ENCODE measurements around the gene PALM.
A peak's percentile ranks its signal among the peaks of the same experiment; 100 is the strongest.

The PALM gene

DNA sequence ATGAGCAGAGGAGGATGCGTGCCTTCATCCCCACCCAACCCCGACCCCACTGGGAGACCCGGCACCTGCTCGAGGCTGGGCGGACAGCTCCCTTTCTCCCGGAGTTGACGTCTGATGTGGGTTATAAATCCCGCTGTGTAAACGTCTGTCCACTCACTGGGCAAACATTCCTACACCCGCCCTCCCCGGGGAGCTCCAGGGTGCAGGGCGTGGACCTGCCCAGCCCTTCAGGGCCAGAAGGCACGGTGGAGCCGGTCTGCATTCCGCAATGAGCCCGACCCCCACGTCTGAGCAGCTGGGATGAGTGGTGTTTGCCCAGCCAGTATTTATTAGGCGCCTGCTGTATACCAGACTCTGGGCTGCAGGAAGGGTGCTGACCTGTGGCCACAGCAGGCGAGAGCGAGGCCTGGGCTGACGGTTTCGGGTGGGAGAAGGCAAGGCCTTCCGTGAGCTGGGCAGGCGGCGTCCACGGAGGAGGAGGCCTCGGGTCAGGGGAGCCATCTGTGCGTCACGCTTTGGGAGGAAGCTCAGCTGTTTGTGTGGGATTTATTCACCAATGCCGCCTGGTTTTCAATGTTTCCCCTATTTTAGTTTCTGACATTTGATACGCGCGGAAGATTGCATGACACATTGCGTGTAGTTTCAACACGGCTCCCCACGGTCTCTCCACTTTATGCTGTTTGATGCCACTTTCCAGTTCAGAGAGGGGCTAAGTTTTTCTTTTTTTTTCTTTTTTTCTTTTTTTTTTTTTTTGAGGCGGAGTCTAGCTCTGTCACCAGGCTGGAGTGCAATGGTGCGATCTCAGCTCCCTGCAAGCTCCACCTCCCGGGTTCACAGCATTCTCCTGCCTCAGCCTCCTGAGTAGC, 44.1 kb downstream of the PALM start:
- DNase-seq (ENCODE audit: low read depth in 2 of 2): no peak

DNA sequence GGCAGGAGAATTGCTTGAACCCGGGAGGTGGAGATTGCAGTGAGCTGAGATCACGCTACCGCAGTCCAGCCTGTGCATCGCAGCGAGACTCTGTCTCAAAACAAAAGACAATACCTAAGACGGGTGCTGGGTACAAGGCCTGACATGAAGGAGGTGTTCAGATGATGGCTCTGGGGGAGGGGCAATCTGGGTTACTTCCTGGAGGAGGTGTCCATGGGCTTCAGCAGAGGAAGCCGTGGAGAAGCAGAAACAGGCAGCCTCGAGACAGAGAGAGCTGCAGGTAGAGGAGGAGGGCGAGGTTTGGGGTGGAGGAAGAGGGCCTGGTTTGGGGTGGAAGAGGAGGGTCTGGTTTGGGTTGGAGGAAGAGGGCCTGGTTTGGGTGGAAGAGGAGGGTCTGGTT, 45.8 kb downstream of the PALM start:
- DNase-seq (ENCODE audit: low read depth in 2 of 2): no peak

DNA sequence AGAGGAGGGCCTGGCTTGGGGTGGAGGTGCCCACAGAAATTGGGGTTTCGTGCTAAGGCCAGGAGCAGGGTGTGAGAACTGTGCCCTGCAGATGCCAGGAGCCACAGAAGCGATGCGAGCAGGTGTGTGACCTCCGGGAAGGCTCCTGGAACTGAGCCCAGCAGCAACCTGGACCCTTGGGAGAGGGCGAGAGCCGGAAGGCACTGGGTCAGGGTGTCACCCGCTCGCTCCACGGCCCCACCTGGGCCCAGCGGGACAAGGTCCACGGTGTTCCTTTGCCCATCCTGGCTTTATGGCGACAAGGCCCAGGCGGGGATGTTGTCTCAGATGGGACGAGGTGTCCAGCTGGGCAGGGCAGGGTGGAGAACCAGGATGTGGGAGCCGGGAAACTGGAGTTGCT, 46.3 kb downstream of the PALM start:
- DNase-seq (ENCODE audit: low read depth in 2 of 2): no peak

DNA sequence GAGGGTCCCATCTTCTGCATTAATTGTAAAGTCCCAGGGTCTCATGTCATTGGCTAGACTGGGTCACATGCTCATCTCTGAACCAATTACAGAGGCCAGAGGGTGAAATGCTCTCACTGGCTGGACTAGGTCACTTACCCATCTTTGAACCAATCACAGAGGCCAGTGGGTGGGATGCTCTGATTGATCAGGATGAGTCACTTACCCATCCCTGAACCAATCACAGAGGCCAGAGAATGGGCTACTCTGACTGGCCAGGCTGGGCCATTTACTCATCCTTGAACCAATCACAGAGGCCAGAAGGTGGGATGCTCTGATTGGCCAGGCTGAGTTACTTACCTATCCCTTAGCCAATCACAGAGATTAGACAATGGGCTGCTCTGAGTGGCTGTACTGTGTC, 47.5 kb downstream of the PALM start:
- peak in 1 of 2 donors; percentile 17 for DNase-seq (ENCODE audit: low read depth in 2 of 2)

DNA sequence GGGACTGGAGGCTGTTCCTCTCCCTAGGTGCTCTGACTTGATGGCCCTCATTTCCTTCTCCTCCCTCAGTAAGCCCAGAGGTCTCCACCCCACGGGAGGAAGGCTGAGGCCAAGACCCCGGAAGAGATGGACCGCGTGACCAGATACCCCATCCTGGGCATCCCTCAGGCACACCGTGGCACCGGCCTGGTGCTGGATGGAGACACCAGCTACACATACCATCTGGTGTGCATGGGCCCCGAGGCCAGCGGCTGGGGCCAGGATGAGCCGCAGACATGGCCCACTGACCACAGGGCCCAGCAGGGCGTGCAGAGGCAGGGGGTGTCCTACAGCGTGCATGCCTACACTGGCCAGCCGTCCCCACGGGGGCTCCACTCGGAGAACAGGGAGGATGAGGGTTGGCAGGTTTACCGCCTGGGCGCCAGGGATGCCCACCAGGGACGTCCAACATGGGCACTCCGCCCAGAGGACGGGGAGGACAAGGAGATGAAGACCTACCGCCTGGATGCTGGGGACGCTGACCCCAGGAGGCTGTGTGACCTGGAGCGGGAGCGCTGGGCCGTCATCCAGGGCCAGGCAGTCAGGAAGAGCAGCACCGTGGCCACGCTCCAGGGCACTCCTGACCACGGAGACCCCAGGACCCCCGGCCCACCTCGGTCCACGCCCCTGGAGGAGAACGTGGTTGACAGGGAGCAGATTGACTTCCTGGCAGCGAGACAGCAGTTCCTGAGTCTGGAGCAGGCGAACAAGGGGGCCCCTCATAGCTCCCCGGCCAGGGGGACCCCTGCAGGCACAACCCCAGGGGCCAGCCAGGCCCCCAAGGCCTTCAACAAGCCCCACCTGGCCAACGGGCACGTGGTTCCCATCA, 48.3 kb downstream of the PALM start:
- DNase-seq (ENCODE audit: low read depth in 2 of 2): no peak

DNA sequence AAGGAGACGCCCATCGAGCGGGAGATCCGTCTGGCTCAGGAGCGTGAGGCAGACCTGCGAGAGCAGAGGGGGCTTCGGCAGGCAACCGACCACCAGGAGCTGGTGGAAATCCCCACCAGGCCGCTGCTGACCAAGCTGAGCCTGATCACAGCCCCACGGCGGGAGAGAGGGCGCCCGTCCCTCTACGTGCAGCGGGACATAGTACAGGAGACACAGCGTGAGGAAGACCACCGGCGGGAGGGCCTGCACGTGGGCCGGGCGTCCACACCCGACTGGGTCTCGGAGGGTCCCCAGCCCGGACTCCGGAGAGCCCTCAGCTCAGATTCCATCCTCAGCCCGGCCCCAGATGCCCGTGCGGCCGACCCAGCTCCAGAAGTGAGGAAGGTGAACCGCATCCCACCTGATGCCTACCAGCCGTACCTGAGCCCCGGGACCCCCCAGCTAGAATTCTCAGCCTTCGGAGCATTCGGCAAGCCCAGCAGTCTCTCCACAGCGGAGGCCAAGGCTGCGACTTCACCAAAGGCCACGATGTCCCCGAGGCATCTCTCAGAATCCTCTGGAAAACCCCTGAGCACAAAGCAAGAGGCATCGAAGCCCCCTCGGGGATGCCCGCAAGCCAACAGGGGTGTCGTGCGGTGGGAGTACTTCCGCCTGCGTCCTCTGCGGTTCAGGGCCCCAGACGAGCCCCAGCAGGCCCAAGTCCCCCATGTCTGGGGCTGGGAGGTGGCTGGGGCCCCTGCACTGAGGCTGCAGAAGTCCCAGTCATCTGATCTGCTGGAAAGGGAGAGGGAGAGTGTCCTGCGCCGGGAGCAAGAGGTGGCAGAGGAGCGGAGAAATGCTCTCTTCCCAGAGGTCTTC, 49.3 kb downstream of the PALM start:
- no peak for DNase-seq (ENCODE audit: low read depth in 2 of 2)

DNA sequence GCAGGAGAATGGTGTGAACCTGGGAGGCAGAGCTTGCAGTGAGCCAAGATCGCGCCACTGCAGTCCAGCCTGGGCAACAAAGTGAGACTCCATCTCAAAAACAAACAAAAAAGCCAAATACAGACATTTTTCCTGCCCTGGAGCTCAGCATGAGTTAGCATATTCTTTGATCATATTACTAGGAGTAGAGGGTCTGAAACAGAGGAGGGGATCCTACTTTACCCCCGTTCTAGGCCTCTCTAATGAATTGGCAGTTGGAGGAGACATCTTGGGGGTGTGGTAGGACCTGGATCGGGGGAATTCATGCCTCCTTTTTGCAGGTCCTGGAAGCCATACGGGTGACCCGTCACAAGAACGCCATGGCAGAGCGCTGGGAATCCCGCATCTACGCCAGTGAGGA, 54.4 kb downstream of the PALM start:
- no peak for DNase-seq (ENCODE audit: low read depth in 2 of 2)

DNA sequence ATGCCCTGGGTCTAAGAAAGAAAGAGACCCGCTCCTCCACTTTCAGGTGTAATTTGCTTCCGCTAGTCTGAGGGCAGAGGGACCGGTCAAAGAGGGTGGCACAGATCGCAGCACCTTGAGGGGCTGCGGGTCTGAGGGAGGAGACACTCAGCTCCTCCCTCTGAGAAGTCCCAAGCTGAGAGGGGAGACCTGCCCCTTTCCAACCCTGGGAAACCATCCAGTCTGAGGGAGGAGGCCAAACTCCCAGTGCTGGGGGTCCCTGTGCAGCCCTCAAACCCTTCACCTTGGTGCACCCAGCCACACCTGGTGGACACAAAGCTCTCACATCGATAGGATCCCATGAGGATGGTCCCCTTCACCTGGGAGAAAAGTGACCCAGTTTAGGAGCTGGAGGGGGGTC, 55.1 kb downstream of the PALM start:
- no peak for DNase-seq (ENCODE audit: low read depth in 2 of 2)

DNA sequence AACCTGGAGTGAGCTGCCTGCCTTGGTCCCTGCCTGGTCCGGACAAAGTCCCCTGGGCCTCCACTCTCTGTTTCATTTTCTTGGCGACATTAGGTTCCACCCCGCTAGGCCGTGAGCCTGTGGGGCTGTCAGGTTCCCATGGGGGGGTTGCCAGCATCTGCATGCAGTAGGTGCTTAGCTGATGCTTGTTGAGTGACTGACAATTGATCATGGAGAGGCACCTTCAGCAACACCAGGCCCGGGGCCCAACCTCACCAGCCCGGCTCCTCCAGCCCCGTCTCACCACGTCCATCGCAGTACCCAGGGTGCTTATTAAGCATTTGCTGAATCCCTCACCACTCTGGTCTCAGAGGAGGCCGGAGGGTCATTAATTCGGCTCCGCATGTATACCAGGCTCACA, 55.6 kb downstream of the PALM start:
- no peak for DNase-seq (ENCODE audit: low read depth in 2 of 2)

DNA sequence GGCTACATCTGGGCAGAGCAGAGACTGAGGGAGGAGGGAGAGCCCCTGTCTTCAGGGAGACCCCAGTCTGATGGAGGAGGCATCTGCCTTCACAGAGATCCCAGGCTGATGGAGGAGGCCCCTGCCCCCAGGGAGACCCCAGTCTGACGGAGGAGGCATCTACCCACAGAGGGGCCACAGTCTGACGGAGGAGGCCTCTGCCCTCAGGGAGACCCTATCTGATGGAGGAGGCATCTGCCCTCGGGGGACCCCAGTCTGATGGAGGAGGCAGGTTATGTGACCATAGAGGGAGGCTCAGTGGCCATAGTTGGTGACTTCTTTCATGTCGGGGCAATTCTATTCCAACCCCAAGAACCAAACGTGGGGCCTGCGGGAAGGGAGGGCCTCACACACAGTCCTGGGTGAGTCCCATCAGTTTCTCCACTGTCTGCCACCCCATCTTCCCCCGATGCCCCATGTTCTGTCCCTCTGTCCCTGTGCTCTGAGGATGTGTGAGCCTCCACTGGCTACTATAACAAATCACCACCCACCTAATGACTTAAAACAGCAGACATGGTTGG, 56.5 kb downstream of the PALM start:
- DNase-seq (ENCODE audit: low read depth in 2 of 2): no peak

DNA sequence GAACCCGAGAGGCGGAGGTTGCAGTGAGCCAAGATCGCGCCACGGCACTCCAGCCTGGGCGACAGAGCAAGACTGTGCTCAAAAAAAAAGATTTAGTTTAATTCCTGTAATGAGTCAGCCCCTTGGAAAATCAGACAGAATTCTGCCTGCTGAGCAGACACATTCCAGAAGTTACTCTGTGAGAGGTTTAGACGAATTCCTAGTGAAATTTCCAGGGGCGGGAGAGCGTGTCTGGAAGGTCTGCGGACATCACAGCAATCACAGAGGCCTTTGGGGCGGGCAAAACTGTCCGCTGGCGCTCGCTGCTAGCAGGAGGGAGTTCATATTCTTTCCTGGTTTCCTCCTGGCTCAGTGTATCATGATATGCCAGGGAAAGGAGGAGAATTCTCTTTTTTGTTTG, 59.7 kb downstream of the PALM start:
- no peak for DNase-seq (ENCODE audit: low read depth in 2 of 2)

DNA sequence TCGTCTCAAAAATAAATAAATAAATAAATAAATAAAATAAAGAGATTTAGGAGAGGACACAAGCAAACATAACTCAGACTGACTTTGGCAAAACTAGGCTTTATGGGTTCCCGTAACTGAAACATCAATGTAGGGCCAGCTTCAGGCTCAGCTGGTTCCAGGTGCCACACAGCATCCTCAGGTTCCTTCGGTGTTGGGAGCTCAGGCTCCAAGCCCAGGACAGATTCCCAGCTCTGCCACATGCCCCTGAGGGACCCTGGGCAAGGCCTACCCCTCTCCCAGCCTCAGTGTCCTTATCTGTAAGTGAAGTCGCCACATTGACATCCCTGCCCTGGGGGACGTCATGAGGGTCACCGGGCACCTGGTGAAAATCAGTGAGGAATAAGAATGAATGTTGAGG, 60.9 kb downstream of the PALM start:
- no peak for DNase-seq (ENCODE audit: low read depth in 2 of 2)

DNA sequence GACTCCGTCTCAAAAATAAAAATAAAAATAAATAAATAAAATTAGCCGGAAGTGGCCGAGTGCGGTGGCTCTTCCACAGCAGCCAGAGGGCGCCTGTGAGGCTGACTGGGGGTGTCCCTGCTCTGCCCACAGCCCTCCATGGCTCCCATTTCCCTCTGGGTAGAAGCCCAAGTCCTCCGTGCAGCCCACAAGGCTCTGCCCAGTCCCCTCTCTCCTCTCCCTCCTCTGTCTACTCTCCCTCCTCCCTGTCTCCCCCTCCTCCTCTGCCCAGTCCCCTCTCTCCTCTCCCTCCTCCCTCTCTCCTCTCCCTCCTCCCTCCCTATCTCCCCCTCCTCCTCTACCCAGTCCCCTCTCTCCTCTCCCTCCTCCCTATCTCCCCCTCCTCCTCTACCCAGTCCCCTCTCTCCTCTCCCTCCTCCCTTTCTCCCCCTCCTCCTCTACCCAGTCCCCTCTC, 62.6 kb downstream of the PALM start:
- DNase-seq (ENCODE audit: low read depth in 2 of 2): peak; percentile 11 to 14

DNA sequence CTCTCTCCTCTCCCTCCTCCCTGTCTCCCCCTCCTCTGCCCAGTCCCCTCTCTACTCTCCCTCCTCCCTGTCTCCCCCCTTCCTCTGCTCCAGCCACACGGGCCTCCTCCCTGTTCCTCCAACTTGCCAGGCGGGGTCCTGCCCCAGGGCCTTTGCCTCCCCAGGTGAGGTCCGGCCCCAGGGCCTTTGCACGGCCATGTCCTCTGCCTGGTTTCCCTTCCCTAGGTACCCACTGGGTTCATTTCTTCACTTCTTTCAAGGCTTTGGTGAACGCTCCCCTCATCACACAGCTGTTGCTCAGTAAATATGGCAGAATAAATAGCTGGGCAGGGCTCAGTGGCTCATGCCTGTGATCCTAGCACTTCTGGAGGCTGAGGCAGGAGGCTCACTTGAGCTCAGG, 63.3 kb downstream of the PALM start:
- DNase-seq (ENCODE audit: low read depth in 2 of 2): no peak

DNA sequence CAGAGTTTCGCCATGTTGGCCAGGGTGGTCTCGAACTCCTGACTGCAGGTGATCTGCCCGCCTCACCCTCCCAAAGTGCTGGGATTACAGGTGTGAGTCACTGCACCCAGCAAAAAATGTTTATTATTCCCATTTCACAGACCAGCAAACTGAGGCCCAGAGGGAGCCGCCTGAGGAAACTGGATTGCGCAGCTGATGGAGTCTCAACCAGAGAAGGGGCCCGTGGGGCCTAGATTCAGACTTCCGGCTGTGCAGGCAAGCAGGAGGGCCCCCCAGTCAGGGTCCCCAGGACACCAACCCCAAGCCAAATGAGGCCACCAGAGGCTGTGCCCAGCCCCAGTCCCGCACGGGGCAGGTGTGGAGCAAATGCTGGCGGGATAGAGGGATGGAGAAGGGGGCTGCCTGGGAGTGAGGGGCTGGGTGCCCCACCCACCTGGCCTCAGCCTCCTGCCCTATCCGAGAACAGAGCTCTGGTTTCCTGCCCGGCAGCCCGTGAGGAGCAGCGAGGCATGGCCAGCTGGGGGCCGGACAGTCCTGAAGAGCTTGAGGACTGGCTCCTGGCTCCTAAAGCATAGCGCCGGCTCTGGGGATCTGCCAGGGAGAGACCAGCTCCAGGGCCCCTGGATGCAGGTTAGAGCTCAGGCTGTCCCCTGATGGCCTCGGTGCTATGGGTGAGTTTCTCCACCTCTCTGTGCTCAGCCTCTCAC, 64.1 kb downstream of the PALM start:
- DNase-seq (ENCODE audit: low read depth in 2 of 2): no peak

DNA sequence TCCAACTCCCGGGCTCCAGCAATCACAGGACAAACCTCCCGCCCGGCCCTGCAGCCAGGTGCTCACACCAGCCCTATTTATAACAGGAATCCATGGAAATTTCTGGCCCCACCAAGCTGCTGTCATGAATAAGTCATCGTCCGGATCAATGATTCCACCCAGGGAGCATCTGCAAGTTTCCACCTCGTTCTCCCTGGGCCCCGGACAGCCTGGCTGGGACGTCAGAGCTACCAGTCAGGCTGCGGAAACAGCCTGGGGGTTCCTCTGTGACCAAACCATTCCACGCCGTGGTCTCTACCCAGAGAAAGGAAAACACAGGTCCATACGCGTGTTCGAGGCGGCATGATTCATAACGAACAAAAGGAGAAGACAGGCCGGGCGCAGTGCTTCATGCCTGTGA, 67.8 kb downstream of the PALM start:
- DNase-seq (ENCODE audit: low read depth in 2 of 2): no peak

DNA sequence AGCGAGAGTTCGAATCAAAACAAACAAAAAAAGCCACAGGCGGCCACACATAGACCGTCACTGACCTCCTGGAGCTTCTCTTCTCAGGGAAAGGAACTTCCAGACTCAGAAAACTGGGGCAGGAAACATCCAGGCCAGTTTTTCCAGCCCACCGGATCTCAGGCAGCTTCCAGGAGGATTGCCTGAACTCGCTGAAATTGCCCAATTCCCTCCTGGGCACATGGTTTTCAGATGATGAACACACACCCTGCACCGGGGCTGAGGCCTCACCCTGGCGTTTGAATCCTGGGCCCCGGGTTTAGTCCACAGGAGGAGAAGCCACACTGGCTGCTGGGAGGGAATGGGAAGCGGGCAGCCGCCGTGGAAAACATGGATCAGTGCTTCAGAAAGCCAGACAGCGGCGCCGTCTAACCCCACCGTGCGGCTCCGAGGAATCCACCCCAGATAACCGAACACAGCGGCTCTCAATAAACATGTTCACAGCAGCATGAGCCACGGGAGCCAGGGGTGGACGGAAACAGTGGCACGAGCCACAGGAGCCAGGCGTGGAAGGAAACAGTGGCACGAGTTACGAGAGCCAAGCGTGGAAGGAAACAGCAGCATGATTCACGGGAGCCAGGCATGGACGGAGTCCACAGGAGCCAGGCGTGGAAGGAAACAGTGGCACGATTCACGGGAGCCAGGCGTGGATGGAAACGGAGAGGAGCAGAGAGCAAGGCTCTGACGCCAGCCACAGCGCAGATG, 70.3 kb downstream of the PALM start:
- no peak for DNase-seq (ENCODE audit: low read depth in 2 of 2)

DNA sequence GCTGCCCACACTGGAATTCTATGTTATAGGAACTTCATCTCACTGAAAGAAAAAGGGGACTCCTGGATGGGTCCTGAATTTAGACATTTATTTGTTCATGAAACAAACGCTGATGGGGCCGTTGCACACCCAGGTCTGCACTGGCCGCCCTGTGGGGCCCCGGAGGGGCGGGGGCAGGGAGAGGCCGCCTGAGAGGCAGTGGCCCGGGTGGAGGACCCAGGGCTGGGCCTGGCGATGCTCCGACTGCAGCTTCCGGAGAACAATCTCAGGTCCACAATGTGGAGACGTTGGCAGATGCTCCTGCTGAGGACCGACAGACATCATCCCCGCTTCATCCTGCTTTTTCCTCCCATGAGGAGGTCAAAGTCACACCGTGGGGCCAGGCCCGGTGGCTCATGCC, 72.2 kb downstream of the PALM start:
- no peak for DNase-seq (ENCODE audit: low read depth in 2 of 2)

DNA sequence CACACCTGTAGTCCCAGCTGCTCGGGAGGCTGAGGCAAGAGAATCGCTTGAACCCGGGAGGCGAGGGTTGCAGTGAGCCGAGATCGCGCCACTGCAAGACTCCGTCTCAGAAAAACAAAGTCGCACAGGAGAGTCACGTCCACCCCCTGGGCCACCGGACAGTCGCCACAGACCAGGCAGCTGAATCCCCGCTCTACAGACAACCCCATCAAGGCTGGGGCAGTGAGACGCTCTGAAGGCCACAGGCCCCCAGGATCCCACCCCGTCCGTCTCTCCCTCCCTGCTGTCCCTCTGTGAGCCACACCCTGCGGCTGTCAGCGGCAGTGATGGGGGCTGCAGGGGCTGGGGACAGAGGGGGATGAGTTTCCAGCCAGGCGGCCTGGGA, 73.1 kb downstream of the PALM start:
- no peak for DNase-seq (ENCODE audit: low read depth in 2 of 2)

DNA sequence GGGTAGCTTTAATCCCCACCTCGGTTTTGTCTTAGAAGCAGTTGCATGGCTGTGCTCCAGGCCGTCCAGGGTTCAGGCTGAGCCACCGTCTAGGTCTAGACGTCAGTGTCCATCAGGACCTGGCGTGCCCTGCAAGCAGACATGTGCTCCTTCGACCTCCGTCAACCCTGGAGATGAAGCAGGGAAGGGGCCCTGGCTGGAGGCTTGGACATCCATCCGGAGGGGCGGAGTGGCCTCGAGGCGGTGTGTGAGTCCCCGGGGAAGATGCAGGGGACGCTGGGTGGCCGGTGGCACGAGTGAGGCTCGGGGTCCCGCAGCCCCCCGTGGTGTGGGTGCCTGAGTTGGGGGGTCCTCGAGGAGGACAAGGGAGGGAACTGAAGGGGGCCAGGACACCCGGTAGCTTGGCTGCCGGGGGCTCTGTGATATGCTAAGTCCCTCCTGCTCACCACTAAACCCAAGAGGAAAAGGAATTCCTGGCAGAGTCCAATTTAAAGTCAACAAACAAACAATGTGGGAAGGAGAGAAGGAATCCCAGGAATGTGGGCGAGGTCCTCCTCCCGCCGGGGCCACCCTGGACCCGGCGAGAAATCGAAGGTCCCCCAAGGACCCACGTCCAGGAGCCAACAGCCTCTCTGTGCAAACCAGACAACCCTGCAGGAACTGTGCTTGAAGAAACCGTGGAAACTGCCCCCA, 73.6 kb downstream of the PALM start:
- no peak for DNase-seq (ENCODE audit: low read depth in 2 of 2)

Data from stimulated activated CD8-positive, alpha-beta memory T cell treated with anti-CD3 and anti-CD28 coated beads, Interleukin-2, amount 100 ng/mL, for 48 hours (primary cell).